H1 (cell line): ENCODE measurements around the gene ZFHX2. TPM values are rescaled to one million over a fixed set of nuclear protein-coding genes. Genes with fewer than 3 reads are reported as not detected.
A peak's percentile ranks its signal among the peaks of the same experiment; 100 is the strongest.

Experiments
- CTCF ChIA-PET: fragments of 300-600 bp; sonication (Branson Sonifier 250); formaldehyde crosslinking; loops from one replicate; lab custom pipeline; 2021; ENCODE audit not compliant: partially characterized antibody; lab: Charles Lee
- POLR2A ChIA-PET: fragments of 300-600 bp; sonication (Branson Sonifier 250); formaldehyde crosslinking; loops from one replicate; lab custom pipeline; 2021; ENCODE audit warnings: inconsistent platforms; ENCODE audit not compliant: partially characterized antibody; lab: Charles Lee
- DNase-seq, 2 experiments: peaks; one replicate each; pipeline versions ENCODE4 v3.0.0 to v3.0.0-alpha.2; 2010 to 2022; ENCODE audit warnings: low spot score in 2 of 2, low read depth in 1 of 2, mixed read lengths in 1 of 2
- FAIRE-seq: peaks from 2 replicates; lab custom pipeline; 2011; peaks lifted over from hg19 to GRCh38; lab: Jason Lieb, UNC
- H2AFZ ChIP-seq: 2 replicates; pipeline ENCODE4 v1.8.1; 2012; ENCODE audit warnings: low read length, inconsistent platforms
- H2AK5ac ChIP-seq: 2 replicates; pipeline ENCODE4 v1.6.1; 2013; ENCODE audit warnings: low read depth, low read length
- H2BK120ac ChIP-seq: replicated peaks from 2 replicates; pipeline ENCODE3; 2013; ENCODE audit warnings: low read depth, low read length, inconsistent platforms
- H2BK12ac ChIP-seq: 2 replicates; pipeline ENCODE4 v1.6.1; 2013; ENCODE audit warnings: low read depth, low read length
- H2BK15ac ChIP-seq: 2 replicates; pipeline ENCODE4 v1.6.1; 2013; ENCODE audit warnings: low read length
- H2BK20ac ChIP-seq: 2 replicates; pipeline ENCODE4 v1.6.1; 2013; ENCODE audit warnings: low read length
- H2BK5ac ChIP-seq: 2 replicates; pipeline ENCODE4 v1.6.1; 2013; ENCODE audit warnings: low read depth, low read length
- H3K14ac ChIP-seq: 2 replicates; pipeline ENCODE4 v1.6.1; 2013; ENCODE audit warnings: inconsistent platforms; ENCODE audit not compliant: insufficient read length
- H3K18ac ChIP-seq: 2 replicates; pipeline ENCODE4 v1.6.1; 2013; ENCODE audit warnings: low read length; ENCODE audit errors: extremely low read depth
- H3K23ac ChIP-seq: 2 replicates; pipeline ENCODE4 v1.6.1; 2013; ENCODE audit warnings: inconsistent platforms; ENCODE audit not compliant: insufficient read length
- H3K23me2 ChIP-seq: 2 replicates; pipeline ENCODE4 v1.6.1; 2013; ENCODE audit warnings: low read depth, low read length
- H3K27ac ChIP-seq: 2 replicates; pipeline ENCODE4 v1.6.1; 2011; ENCODE audit warnings: low read depth, low read length, inconsistent platforms
- H3K27me3 ChIP-seq, 4 experiments: replicated peaks in 1 of 4; 1 replicate in 1 of 4; 2 replicates in 3 of 4; pipeline versions ENCODE4 v1.6.1 to v1.8.1; 2011 to 2013; ENCODE audit warnings: low read length in 3 of 4, mild to moderate bottlenecking in 3 of 4, inconsistent platforms in 2 of 4, mixed read lengths in 2 of 4, moderate library complexity in 1 of 4; ENCODE audit not compliant: control insufficient read depth in 3 of 4, insufficient read depth in 3 of 4; ENCODE audit errors: extremely low read depth in 1 of 4
- H3K36me3 ChIP-seq, 4 experiments: 2 replicates each; pipeline versions ENCODE4 v1.6.1 to v1.8.1; 2011 to 2013; ENCODE audit warnings: mild to moderate bottlenecking in 4 of 4, low read length in 3 of 4, moderate library complexity in 2 of 4, control low read depth in 1 of 4, inconsistent platforms in 1 of 4; ENCODE audit not compliant: insufficient read depth in 4 of 4, control insufficient read depth in 2 of 4
- H3K4ac ChIP-seq: replicated peaks from 2 replicates; pipeline ENCODE3; 2013; ENCODE audit warnings: low read length, low read depth, mixed read lengths, inconsistent platforms; ENCODE audit not compliant: insufficient read length
- H3K4me1 ChIP-seq, 4 experiments: replicated peaks in 1 of 4; 1 replicate in 1 of 4; 2 replicates in 3 of 4; pipeline versions ENCODE4 v1.6.1 to v1.8.1; 2011 to 2013; ENCODE audit warnings: low read length in 3 of 4, inconsistent platforms in 2 of 4, mixed read lengths in 1 of 4; ENCODE audit not compliant: insufficient read depth in 4 of 4, control insufficient read depth in 3 of 4
- H3K4me2 ChIP-seq, 2 experiments: 2 replicates each; pipeline versions ENCODE4 v1.6.1 to v1.8.1; 2011 to 2013; ENCODE audit warnings: low read depth in 2 of 2, low read length in 2 of 2, control low read depth in 1 of 2, inconsistent platforms in 1 of 2, mild to moderate bottlenecking in 1 of 2; ENCODE audit not compliant: insufficient read depth in 1 of 2
- H3K4me3 ChIP-seq, 4 experiments: fragments of 200-600, 300-600 bp in 1 of 4; sonication (generic), shearing (Covaris generic), sonication (Bioruptor Twin) in 1 of 4; 2 replicates each; pipeline versions ENCODE4 v1.5.1 to v1.8.1; 2011 to 2016; ENCODE audit warnings: low read length in 4 of 4, low read depth in 3 of 4, control low read depth in 2 of 4, inconsistent platforms in 2 of 4, mild to moderate bottlenecking in 2 of 4, mixed read lengths in 1 of 4, moderate library complexity in 1 of 4; ENCODE audit not compliant: insufficient read depth in 2 of 4; ENCODE audit errors: extremely low read depth in 1 of 4
- H3K56ac ChIP-seq: replicated peaks from 2 replicates; pipeline ENCODE3; 2013; ENCODE audit warnings: low read depth, mild to moderate bottlenecking, mixed read lengths, low read length, inconsistent platforms; ENCODE audit not compliant: insufficient read length
- H3K79me1 ChIP-seq: 2 replicates; pipeline ENCODE4 v1.6.1; 2013; ENCODE audit warnings: low read depth, low read length, control low read depth
- H3K79me2 ChIP-seq, 2 experiments: 2 replicates each; pipeline versions ENCODE4 v1.6.1 to v1.8.1; 2012 to 2013; ENCODE audit warnings: low read length in 2 of 2, mild to moderate bottlenecking in 2 of 2, inconsistent platforms in 1 of 2; ENCODE audit not compliant: insufficient read depth in 2 of 2, control insufficient read depth in 1 of 2
- H3K9ac ChIP-seq, 4 experiments: replicated peaks in 1 of 4; 1 replicate in 1 of 4; 2 replicates in 3 of 4; pipeline versions ENCODE4 v1.6.1 to v1.8.1; 2011 to 2013; ENCODE audit warnings: low read depth in 3 of 4, low read length in 3 of 4, control low read depth in 2 of 4, mild to moderate bottlenecking in 2 of 4, moderate library complexity in 2 of 4, inconsistent platforms in 1 of 4; ENCODE audit errors: extremely low read depth in 1 of 4
- H3K9me3 ChIP-seq, 2 experiments: 2 replicates each; pipeline versions ENCODE4 v1.6.1 to v1.8.1; 2012 to 2013; ENCODE audit warnings: mild to moderate bottlenecking in 2 of 2, moderate library complexity in 2 of 2, control low read depth in 1 of 2, inconsistent platforms in 1 of 2, low read depth in 1 of 2, low read length in 1 of 2, mixed read lengths in 1 of 2; ENCODE audit not compliant: insufficient read depth in 2 of 2
- H4K20me1 ChIP-seq, 2 experiments: replicated peaks in 1 of 2; 2 replicates each; pipeline versions ENCODE3 to v1.8.1; 2011 to 2013; ENCODE audit warnings: inconsistent platforms in 2 of 2, low read length in 2 of 2, mild to moderate bottlenecking in 1 of 2; ENCODE audit not compliant: insufficient read depth in 2 of 2, control insufficient read depth in 1 of 2
- H4K5ac ChIP-seq: 2 replicates; pipeline ENCODE4 v1.6.1; 2013; ENCODE audit warnings: low read length, low read depth, mixed read lengths, inconsistent platforms; ENCODE audit not compliant: insufficient read length
- H4K8ac ChIP-seq: 2 replicates; pipeline ENCODE4 v1.8.0; 2013; ENCODE audit warnings: mild to moderate bottlenecking, moderate library complexity, low read length, inconsistent platforms; ENCODE audit not compliant: insufficient read depth; ENCODE audit errors: extremely low read depth
- H4K91ac ChIP-seq: replicated peaks from 2 replicates; pipeline ENCODE3; 2013; ENCODE audit warnings: low read length, mixed read lengths, inconsistent platforms; ENCODE audit not compliant: insufficient read length
- CBX8 ChIP-seq: fragments of 300-800, 300-1000 bp; sonication (generic); IDR thresholded peaks from 2 replicates; pipeline ENCODE4 v1.7.1; 2016; ENCODE audit warnings: low read depth, low read length, borderline replicate concordance
- EP300 ChIP-seq, 2 experiments: IDR thresholded peaks; 1 replicate in 1 of 2; 2 replicates in 1 of 2; pipeline ENCODE4 v1.6.1; 2011 to 2012; ENCODE audit warnings: low read depth in 2 of 2, low read length in 2 of 2, mild to moderate bottlenecking in 2 of 2, borderline replicate concordance in 1 of 2, inconsistent platforms in 1 of 2, moderate library complexity in 1 of 2
- EZH2 ChIP-seq: fragments of 200-600 bp; sonication (generic); IDR thresholded peaks from 2 replicates; pipeline ENCODE4 v1.7.1; 2012; ENCODE audit warnings: low read depth, mild to moderate bottlenecking, moderate library complexity, low read length, inconsistent platforms; ENCODE audit not compliant: severe bottlenecking
- GTF2F1 ChIP-seq: IDR thresholded peaks from 2 replicates; pipeline ENCODE4 v1.6.1; 2012; ENCODE audit warnings: low read depth, low read length, improper control_type of control experiment, borderline replicate concordance
- JUN ChIP-seq: IDR thresholded peaks from 2 replicates; pipeline ENCODE4 v1.6.1; 2011; ENCODE audit warnings: low read depth, mild to moderate bottlenecking, improper control_type of control experiment, low read length
- MAFK ChIP-seq: IDR thresholded peaks from 2 replicates; pipeline ENCODE4 v1.6.1; 2012; ENCODE audit warnings: low read depth, mild to moderate bottlenecking, improper control_type of control experiment, low read length
- NANOG ChIP-seq: IDR thresholded peaks from 2 replicates; pipeline ENCODE4 v1.6.1; 2011; ENCODE audit warnings: low read length, low read depth, mild to moderate bottlenecking, inconsistent platforms; ENCODE audit not compliant: insufficient read depth, poor library complexity, severe bottlenecking
- POLR2A ChIP-seq, 2 experiments: IDR thresholded peaks; 1 replicate in 1 of 2; 2 replicates in 1 of 2; pipeline ENCODE4 v1.6.1; 2011; ENCODE audit warnings: low read depth in 2 of 2, low read length in 2 of 2, mild to moderate bottlenecking in 2 of 2; ENCODE audit errors: control extremely low read depth in 1 of 2
- WGBS, 2 experiments: shearing (Covaris generic) in 1 of 2; methylation state at CpG; one replicate each; pipeline versions ENCODE4 v1.1.6 to v1.1.7; 2013 to 2015; ENCODE audit warnings: low lambda C conversion rate in 2 of 2, mixed read lengths in 2 of 2, inconsistent platforms in 1 of 2, low coverage in 1 of 2, missing lambda C conversion rate in 1 of 2; ENCODE audit not compliant: insufficient replicate concordance in 2 of 2, insufficient coverage in 1 of 2, insufficient read length in 1 of 2; ENCODE audit errors: extremely low coverage in 1 of 2, missing lambda C conversion rate in 1 of 2; 5-methylcytosine and 5-hydroxymethylcytosine counted together
- polyA plus RNA-seq, 7 experiments: library from polyadenylated mRNA; depleted of rRNA in 3 of 7; stranded (reverse) in 5 of 7; unstranded in 2 of 7; fragments of >200 nt in 5 of 7; fragments of 200-250 nt in 2 of 7; gene quantifications; 1 replicate in 5 of 7; 2 replicates in 1 of 7; 4 replicates in 1 of 7; pipeline versions ENCODE4 v1.2.1 to v1.2.3, GENCODE V29; 2011 to 2013; ENCODE audit warnings: missing spikeins in 2 of 7, mixed read lengths in 2 of 7
- total RNA-seq: library from RNA; stranded (reverse); fragmentation: NEBNext Ultra II Directional; extraction: Animal tissue kit (Norgen Biotek cat#: 25700); gene quantifications from 2 replicates; pipeline ENCODE4 v1.2.1, GENCODE V29; 2021
- TF ChIP-seq, protein P1 (sequence below): IDR thresholded peaks from 2 replicates; pipeline ENCODE4 v1.6.1; 2012; ENCODE audit warnings: low read length, inconsistent platforms

The ZFHX2 gene
- total and polyA plus RNA-seq, 2 of the 8 experiments (the other 6 are each of a cell fraction or from before 2014, with no cell fraction given) = 2.7 to 27.0 TPM

DNA sequence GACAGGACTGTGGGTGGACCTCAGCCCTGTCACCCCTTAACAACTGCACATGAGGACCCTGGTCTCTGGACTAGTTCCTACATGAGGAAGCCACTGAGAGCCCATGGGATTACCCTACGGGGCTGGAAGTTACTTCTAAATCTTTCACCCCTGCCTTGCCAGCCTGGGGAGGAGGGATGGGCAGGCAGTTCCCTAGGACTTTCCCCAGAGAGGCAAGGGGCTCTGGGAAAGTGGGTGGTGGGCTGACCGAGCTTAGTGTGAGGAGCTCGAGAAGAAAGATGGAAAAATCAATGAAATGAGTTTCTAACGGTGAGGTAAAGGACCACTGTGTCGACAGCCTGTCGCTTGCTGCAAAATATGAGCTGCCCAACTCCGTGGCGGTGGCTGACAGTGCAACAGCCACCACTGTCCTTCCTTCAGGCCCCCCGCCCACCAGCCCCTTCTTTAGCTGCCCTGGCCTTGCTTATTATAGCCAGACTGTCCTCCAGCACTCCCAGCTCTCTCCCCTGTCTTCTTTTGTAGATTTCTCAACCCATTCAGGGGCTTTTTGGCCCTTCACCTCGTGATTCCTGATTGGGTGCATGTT is 5.0 kb downstream of the ZFHX2 start:
- Histone ChIP-seq H2AFZ (no peak overlapping the region), H2BK120ac (no peak overlapping the region), H3K27ac (no peak overlapping the region), H2AK5ac (peak overlapping the region; percentile 96; the same call in 1 of the 2 replicates), H4K8ac (no peak overlapping the region), H3K9ac (no peak overlapping the region; a peak in 1 of 7 replicates), H3K79me2 (peaks cover 13 to 71% of the 10 kb centered on the region in 2 experiments; a peak in 3 of 4 replicates), H3K36me3 (peaks cover 0 to 16% (median 3%) of the 10 kb centered on the region in 4 experiments; a peak in 4 of 8 replicates), H3K4me2 (peak overlapping the region in 1 of 2 experiments; percentile 97; a peak in 1 of 4 replicates), H3K9me3 (no peaks in the 10 kb centered on the region), H2BK5ac (peak overlapping the region; percentile 97; the same call in 1 of the 2 replicates), H3K56ac (no peak overlapping the region), H2BK20ac (peak overlapping the region; percentile 89; the same call in 1 of the 2 replicates), H3K18ac (no peak overlapping the region), H3K79me1 (peaks cover 25% of the 10 kb centered on the region), H3K14ac (no peak overlapping the region), H4K91ac (peak overlapping the region; percentile 76), H2BK15ac (peak overlapping the region; percentile 73; the same call in 1 of the 2 replicates), H3K23ac (no peak overlapping the region), H2BK12ac (peak overlapping the region; percentile 97; the same call in 1 of the 2 replicates), H3K27me3 (no peaks in the 10 kb centered on the region), H4K5ac (no peak overlapping the region), H4K20me1 (peaks cover 0 to 2% of the 10 kb centered on the region in 2 experiments), H3K23me2 (peaks cover 21% of the 10 kb centered on the region), H3K4ac (no peak overlapping the region), H3K4me3 (no peak overlapping the region), H3K4me1 (peaks cover 37 to 64% (median 44%) of the 10 kb centered on the region in 4 experiments)
- no peak for FAIRE-seq
- ChIA-PET CTCF (interaction anchor here (0.7 to 70.5 kb wide), 6 partner anchors 6 to 201 kb away, joined by 3 to 2092 read pairs (median 659); partner anchors contain the start of genes AP1G2, NGDN, THTPA and ZFHX2), POLR2A (interaction anchor here (0.9 to 52.7 kb wide), 4 partner anchors 1 to 68 kb away, joined by 5 to 1523 read pairs (median 1234); partner anchors contain the start of genes AP1G2, NGDN, THTPA and ZFHX2)
- no peak for DNase-seq
- whole genome bisulfite sequencing, 2 experiments = 88% methylated on average over 10 of the region's 10 CpGs; no CpG with 5 or more reads in 1 of the 2 experiments
- TF ChIP-seq JUN = no peak
- TF ChIP-seq CBX8 = no peak
- TF ChIP-seq POLR2A (IDR thresholded peaks at IDR 0.05; ENCODE audit: control extremely low read depth in 1 of 2, low read depth in 2 of 2, low read length in 2 of 2) = no peak
- TF ChIP-seq EP300 (IDR thresholded peaks at IDR 0.05; ENCODE audit: borderline replicate concordance in 1 of 2, low read depth in 2 of 2, low read length in 2 of 2) = no peak
- TF ChIP-seq MAFK = no peak
- TF ChIP-seq GTF2F1 = no peak
- no peak for TF ChIP-seq EZH2
- no peak for TF ChIP-seq NANOG
- TF ChIP-seq, protein P1, sequence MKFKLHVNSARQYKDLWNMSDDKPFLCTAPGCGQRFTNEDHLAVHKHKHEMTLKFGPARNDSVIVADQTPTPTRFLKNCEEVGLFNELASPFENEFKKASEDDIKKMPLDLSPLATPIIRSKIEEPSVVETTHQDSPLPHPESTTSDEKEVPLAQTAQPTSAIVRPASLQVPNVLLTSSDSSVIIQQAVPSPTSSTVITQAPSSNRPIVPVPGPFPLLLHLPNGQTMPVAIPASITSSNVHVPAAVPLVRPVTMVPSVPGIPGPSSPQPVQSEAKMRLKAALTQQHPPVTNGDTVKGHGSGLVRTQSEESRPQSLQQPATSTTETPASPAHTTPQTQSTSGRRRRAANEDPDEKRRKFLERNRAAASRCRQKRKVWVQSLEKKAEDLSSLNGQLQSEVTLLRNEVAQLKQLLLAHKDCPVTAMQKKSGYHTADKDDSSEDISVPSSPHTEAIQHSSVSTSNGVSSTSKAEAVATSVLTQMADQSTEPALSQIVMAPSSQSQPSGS = no peak
